IMR-90 (cell line): ENCODE measurements around the gene TMSB10. TPM values are rescaled to one million over a fixed set of nuclear protein-coding genes. Genes with fewer than 3 reads are reported as not detected.

Experiments
- ATAC-seq: fragments of 200-7000 bp; cut with Tn5 transposase; 2 replicates; pipeline ENCODE4 v1.9.1; 2020; ENCODE audit warnings: low read depth, mild to moderate bottlenecking, moderate library complexity
- BruUV-seq: library from RNA; stranded (reverse); fragments of 400-500 nt; replicated peaks from 2 replicates; lab custom pipeline; 2021; lab: Mats Ljungman, UMichigan
- CTCF ChIA-PET: fragments of 300-600 bp; formaldehyde crosslinking; extraction: SDS; loops from one replicate; lab custom pipeline; 2021; ENCODE audit warnings: antibody characterized with exemption; lab: Yijun Ruan, JAX
- POLR2A ChIA-PET: fragments of 300-600 bp; sonication (Branson Sonifier 250); formaldehyde crosslinking; loops from one replicate; lab custom pipeline; 2022; ENCODE audit warnings: antibody characterized with exemption; ENCODE audit not compliant: unreplicated experiment; lab: Charles Lee
- DNase-seq: peaks from one replicate; pipeline ENCODE4 v3.0.0; 2013
- H2AFZ ChIP-seq: replicated peaks from 2 replicates; pipeline ENCODE3; 2013; ENCODE audit warnings: low read length, mild to moderate bottlenecking; ENCODE audit not compliant: poor library complexity
- H2AK5ac ChIP-seq: 2 replicates; pipeline ENCODE4 v1.6.1; 2013; ENCODE audit warnings: low read depth, low read length, inconsistent platforms
- H2AK9ac ChIP-seq: replicated peaks from 2 replicates; pipeline ENCODE3; 2013; ENCODE audit warnings: mild to moderate bottlenecking, low read depth, low read length, moderate library complexity; ENCODE audit not compliant: poor library complexity
- H2BK120ac ChIP-seq: 2 replicates; pipeline ENCODE4 v1.6.1; 2013; ENCODE audit warnings: low read depth, low read length, inconsistent platforms
- H2BK15ac ChIP-seq: 3 replicates; pipeline ENCODE4 v1.6.1; 2013; ENCODE audit warnings: low read depth, low read length, inconsistent platforms
- H2BK20ac ChIP-seq: 2 replicates; pipeline ENCODE4 v1.6.1; 2013; ENCODE audit warnings: low read depth, mild to moderate bottlenecking, inconsistent platforms, low read length, moderate library complexity
- H2BK5ac ChIP-seq: 2 replicates; pipeline ENCODE4 v1.6.1; 2013; ENCODE audit warnings: mild to moderate bottlenecking, low read depth, low read length, inconsistent platforms; ENCODE audit not compliant: poor library complexity, severe bottlenecking
- H3K14ac ChIP-seq: replicated peaks from 2 replicates; pipeline ENCODE4 v1.6.1; 2013; ENCODE audit warnings: low read depth, low read length, inconsistent platforms
- H3K18ac ChIP-seq: 2 replicates; pipeline ENCODE4 v1.6.1; 2013; ENCODE audit warnings: low read depth, low read length, control low read depth
- H3K23ac ChIP-seq: 2 replicates; pipeline ENCODE4 v1.6.1; 2013; ENCODE audit warnings: low read depth, low read length, inconsistent platforms
- H3K27ac ChIP-seq: 2 replicates; pipeline ENCODE4 v1.5.1; 2013; ENCODE audit warnings: mild to moderate bottlenecking, control low read depth, low read length; ENCODE audit not compliant: insufficient read depth
- H3K27me3 ChIP-seq: 2 replicates; pipeline ENCODE4 v1.6.1; 2013; ENCODE audit warnings: low read length; ENCODE audit not compliant: control insufficient read depth, insufficient read depth
- H3K36me3 ChIP-seq: 2 replicates; pipeline ENCODE4 v1.6.1; 2013; ENCODE audit warnings: low read length, mixed read lengths; ENCODE audit not compliant: control insufficient read depth, insufficient read depth
- H3K4ac ChIP-seq: 2 replicates; pipeline ENCODE4 v1.6.1; 2013; ENCODE audit warnings: low read depth, low read length, inconsistent platforms
- H3K4me1 ChIP-seq: 2 replicates; pipeline ENCODE4 v1.6.1; 2013; ENCODE audit warnings: low read length, mixed read lengths; ENCODE audit not compliant: control insufficient read depth, insufficient read depth
- H3K4me2 ChIP-seq: 2 replicates; pipeline ENCODE4 v1.6.1; 2013; ENCODE audit warnings: low read depth, mild to moderate bottlenecking, control low read depth, low read length, moderate library complexity
- H3K4me3 ChIP-seq: 2 replicates; pipeline ENCODE4 v1.5.1; 2013; ENCODE audit warnings: low read depth, mild to moderate bottlenecking, control low read depth, low read length, moderate library complexity; ENCODE audit not compliant: insufficient read depth
- H3K56ac ChIP-seq: 2 replicates; pipeline ENCODE4 v1.6.1; 2013; ENCODE audit warnings: low read length, inconsistent platforms; ENCODE audit not compliant: insufficient read depth; ENCODE audit errors: extremely low read depth
- H3K79me1 ChIP-seq, 2 experiments: 2 replicates each; pipeline ENCODE4 v1.6.1; 2013; ENCODE audit warnings: low read length in 2 of 2, inconsistent platforms in 1 of 2, low read depth in 1 of 2
- H3K9ac ChIP-seq: 2 replicates; pipeline ENCODE4 v1.6.1; 2013; ENCODE audit warnings: low read depth, low read length, control low read depth
- H3K9me1 ChIP-seq: 2 replicates; pipeline ENCODE4 v1.6.1; 2013; ENCODE audit warnings: low read length, inconsistent platforms; ENCODE audit not compliant: insufficient read depth
- H3K9me3 ChIP-seq: 2 replicates; pipeline ENCODE4 v1.6.1; 2013; ENCODE audit warnings: low read length; ENCODE audit not compliant: control insufficient read depth, insufficient read depth
- H4K20me1 ChIP-seq: 2 replicates; pipeline ENCODE4 v1.6.1; 2013; ENCODE audit warnings: low read length, inconsistent platforms; ENCODE audit not compliant: insufficient read depth
- H4K5ac ChIP-seq: 2 replicates; pipeline ENCODE4 v1.6.1; 2013; ENCODE audit warnings: mild to moderate bottlenecking, low read depth, low read length, control low read depth
- H4K8ac ChIP-seq, 2 experiments: 2 replicates each; pipeline ENCODE4 v1.6.1; 2013; ENCODE audit warnings: low read depth in 2 of 2, low read length in 2 of 2, control low read depth in 1 of 2, inconsistent platforms in 1 of 2
- H4K91ac ChIP-seq: 2 replicates; pipeline ENCODE4 v1.6.1; 2013; ENCODE audit warnings: low read depth, low read length, inconsistent platforms; ENCODE audit not compliant: insufficient read depth
- BHLHE40 ChIP-seq: fragments of 150-350 bp; IDR thresholded peaks from 2 replicates; pipeline ENCODE4 v1.6.1; 2016; ENCODE audit warnings: mild to moderate bottlenecking, low read depth, low read length
- CEBPB ChIP-seq: IDR thresholded peaks from 2 replicates; pipeline ENCODE4 v1.6.1; 2012; ENCODE audit warnings: low read depth, low read length, improper control_type of control experiment
- CHD1 ChIP-seq: IDR thresholded peaks from 2 replicates; pipeline ENCODE4 v1.6.1; 2012; ENCODE audit warnings: low read depth, low read length, improper control_type of control experiment
- FOS ChIP-seq: fragments of 150-350 bp; IDR thresholded peaks from 2 replicates; pipeline ENCODE4 v1.6.1; 2016; ENCODE audit warnings: low read depth, low read length
- MAFK ChIP-seq: IDR thresholded peaks from 2 replicates; pipeline ENCODE4 v1.6.1; 2012; ENCODE audit warnings: low read depth, low read length, improper control_type of control experiment
- MAZ ChIP-seq: IDR thresholded peaks from 2 replicates; pipeline ENCODE4 v1.6.1; 2012; ENCODE audit warnings: low read depth, mild to moderate bottlenecking, low read length, improper control_type of control experiment, moderate library complexity, borderline replicate concordance
- MXI1 ChIP-seq: IDR thresholded peaks from 2 replicates; pipeline ENCODE4 v1.6.1; 2012; ENCODE audit warnings: low read depth, mild to moderate bottlenecking, low read length, moderate library complexity, borderline replicate concordance
- RAD21 ChIP-seq: IDR thresholded peaks from 2 replicates; pipeline ENCODE4 v1.6.1; 2012; ENCODE audit warnings: low read length, improper control_type of control experiment
- RCOR1 ChIP-seq: IDR thresholded peaks from 2 replicates; pipeline ENCODE4 v1.6.1; 2012; ENCODE audit warnings: mild to moderate bottlenecking, low read length, improper control_type of control experiment; ENCODE audit not compliant: insufficient replicate concordance
- SMC3 ChIP-seq: fragments of 150-350 bp; IDR thresholded peaks from 2 replicates; pipeline ENCODE4 v1.6.1; 2016; ENCODE audit warnings: low read depth, mild to moderate bottlenecking, antibody characterized with exemption, low read length, moderate library complexity
- WGBS, 2 experiments: methylation state at CpG; one replicate each; pipeline versions ENCODE4 v1.1.5 to v1.1.7; 2013; ENCODE audit warnings: missing lambda C conversion rate in 2 of 2; ENCODE audit not compliant: insufficient read length in 1 of 2; ENCODE audit errors: extremely low coverage in 2 of 2; 5-methylcytosine and 5-hydroxymethylcytosine counted together
- dilution Hi-C: fragments of 300-500 bp; cut with HindIII; formaldehyde crosslinking; loops from one replicate; pipeline ENCODE4 v1.14.3; 2018; ENCODE audit warnings: low sequenced_read_pairs; ENCODE audit not compliant: unreplicated experiment
- in situ Hi-C: fragments of 300-500 bp; cut with MboI; formaldehyde crosslinking; loops from 3 replicates; pipeline ENCODE4 v1.14.3; 2019; ENCODE audit warnings: low sequenced_read_pairs, inconsistent platforms, mixed read lengths
- intact Hi-C: fragments of 100-400 bp; cut with micrococcal nuclease; formaldehyde crosslinking; loops from 2 replicates; pipeline ENCODE4 v1.10.0; 2022
- polyA plus RNA-seq, 3 experiments: library from polyadenylated mRNA; depleted of rRNA; stranded (reverse); fragments of >200 nt; gene quantifications; 2 replicates each; pipeline ENCODE4 v1.2.3, GENCODE V29; 2012; ENCODE audit warnings: low replicate concordance in 1 of 3
- total RNA-seq: library from RNA; depleted of rRNA; stranded (reverse); fragments of >200 nt; gene quantifications from 2 replicates; pipeline ENCODE4 v1.2.3, GENCODE V29; 2012
- TF ChIP-seq, protein P1 (sequence below): fragments of 150-350 bp; IDR thresholded peaks from 2 replicates; pipeline ENCODE4 v1.6.1; 2017; ENCODE audit warnings: mild to moderate bottlenecking, antibody characterized with exemption, low read length, low read depth

The TMSB10 gene
- total and polyA plus RNA-seq, 2 of the 4 experiments (the other 2 are of a cell fraction): 3,620 to 5,527 TPM

DNA sequence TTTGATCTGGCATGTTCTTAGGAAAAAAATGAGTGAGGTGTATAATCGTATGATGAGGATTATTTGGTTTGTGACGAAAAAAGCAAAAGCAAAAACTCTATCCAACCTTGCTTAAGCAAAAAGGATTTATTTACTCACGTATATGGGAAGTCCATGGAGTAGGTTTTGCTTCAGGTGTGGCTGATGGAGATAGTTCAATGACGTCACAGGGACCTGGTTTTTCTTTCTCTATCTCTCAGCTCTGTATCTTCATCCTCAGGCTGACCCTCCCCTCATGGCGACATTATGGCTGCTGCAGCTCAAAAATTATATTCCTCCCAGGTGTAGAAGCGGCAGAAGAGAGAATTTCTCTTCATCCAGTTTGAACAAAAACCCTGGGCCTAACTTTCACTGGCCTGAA, 8.9 kb downstream of the TMSB10 start:
- DNase-seq: no peak
- no peak overlapping the region for H3K56ac ChIP-seq
- no peak overlapping the region for H3K23ac ChIP-seq
- no peak overlapping the region for H2BK5ac ChIP-seq
- no peak overlapping the region for H2AFZ ChIP-seq
- intact Hi-C loops: no loop called here
- BruUV-seq: no TSS peak
- H3K4me1 ChIP-seq: peaks cover 3% of the 10 kb centered on the region; the same call in 1 of the 2 replicates
- H3K9me1 ChIP-seq: peaks cover 3% of the 10 kb centered on the region; the same call in 1 of the 2 replicates
- no peaks in the 10 kb centered on the region for H3K27me3 ChIP-seq
- H2BK120ac ChIP-seq: no peak overlapping the region
- no peaks in the 10 kb centered on the region for H3K9me3 ChIP-seq
- H3K27ac ChIP-seq: no peak overlapping the region
- H4K8ac ChIP-seq: no peak overlapping the region
- no peak overlapping the region for H3K18ac ChIP-seq
- dilution Hi-C loops: no loop called here
- no peak overlapping the region for H2BK20ac ChIP-seq
- TF ChIP-seq MXI1: no peak
- no peak for TF ChIP-seq FOS
- no peak for TF ChIP-seq SMC3
- TF ChIP-seq RCOR1: no peak
- no peak for TF ChIP-seq CHD1
- no peak for TF ChIP-seq MAZ
- TF ChIP-seq CEBPB: no peak
- TF ChIP-seq BHLHE40: no peak
- no peak for TF ChIP-seq RAD21
- TF ChIP-seq, protein P1, sequence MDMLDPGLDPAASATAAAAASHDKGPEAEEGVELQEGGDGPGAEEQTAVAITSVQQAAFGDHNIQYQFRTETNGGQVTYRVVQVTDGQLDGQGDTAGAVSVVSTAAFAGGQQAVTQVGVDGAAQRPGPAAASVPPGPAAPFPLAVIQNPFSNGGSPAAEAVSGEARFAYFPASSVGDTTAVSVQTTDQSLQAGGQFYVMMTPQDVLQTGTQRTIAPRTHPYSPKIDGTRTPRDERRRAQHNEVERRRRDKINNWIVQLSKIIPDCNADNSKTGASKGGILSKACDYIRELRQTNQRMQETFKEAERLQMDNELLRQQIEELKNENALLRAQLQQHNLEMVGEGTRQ: no peak
- TF ChIP-seq MAFK: no peak
- H4K5ac ChIP-seq: no peak overlapping the region
- no peak overlapping the region for H3K4me3 ChIP-seq
- CTCF ChIA-PET: no interaction called here
- in situ Hi-C loops: no loop called here
- no peak overlapping the region for H4K91ac ChIP-seq
- no peak overlapping the region for H2AK5ac ChIP-seq
- H2BK15ac ChIP-seq: no peak overlapping the region
- WGBS, 2 experiments: 100% methylated on average over 2 of the region's 6 CpGs; no CpG with 5 or more reads in 1 of the 2 experiments
- POLR2A ChIA-PET: no interaction called here
- H3K36me3 ChIP-seq: peaks cover 3% of the 10 kb centered on the region
- ATAC-seq: no peak
- no peak overlapping the region for H3K9ac ChIP-seq
- H3K4ac ChIP-seq: no peak overlapping the region
- H3K14ac ChIP-seq: no peak overlapping the region
- H3K79me1 ChIP-seq: peaks cover 14 to 22% of the 10 kb centered on the region in 2 experiments
- no peak overlapping the region for H2AK9ac ChIP-seq
- no peak overlapping the region for H3K4me2 ChIP-seq
- H4K20me1 ChIP-seq: no peaks in the 10 kb centered on the region
